Measurements from ENCODE around the gene SLC22A2.
"Not testable (repeated sequence)": the region's sequence is repeated elsewhere in the genome, so short reads cannot be mapped to it uniquely, and the experiment has no call there.

Gene SLC22A2

DNA sequence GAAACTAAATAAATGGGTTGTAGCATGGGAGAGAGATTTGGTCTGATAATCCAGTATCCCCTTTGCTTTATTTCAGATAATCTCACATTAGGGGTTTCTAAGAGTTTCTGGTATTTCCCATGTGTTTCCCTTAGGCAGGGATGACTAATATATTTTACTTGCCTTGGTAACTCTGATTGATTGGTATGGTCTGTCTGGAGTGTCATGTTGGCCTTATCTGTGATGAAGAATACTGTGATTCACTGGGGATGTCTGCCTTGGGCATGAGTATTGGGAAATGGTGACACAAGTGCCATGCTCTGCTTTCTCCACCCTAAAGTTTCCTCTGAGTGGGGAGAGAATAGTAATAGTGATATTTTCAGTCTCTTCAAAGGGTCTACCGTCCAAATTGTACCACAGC, 10.1 kb downstream of the SLC22A2 start:
- no peak for DNase-seq (ENCODE audit: low read depth in 2 of 2)

GRCh38 chr6:160247457-160247883, 11.2 kb downstream of the SLC22A2 start:
- DNase-seq (ENCODE audit: low read depth in 2 of 2), result no peak

DNA sequence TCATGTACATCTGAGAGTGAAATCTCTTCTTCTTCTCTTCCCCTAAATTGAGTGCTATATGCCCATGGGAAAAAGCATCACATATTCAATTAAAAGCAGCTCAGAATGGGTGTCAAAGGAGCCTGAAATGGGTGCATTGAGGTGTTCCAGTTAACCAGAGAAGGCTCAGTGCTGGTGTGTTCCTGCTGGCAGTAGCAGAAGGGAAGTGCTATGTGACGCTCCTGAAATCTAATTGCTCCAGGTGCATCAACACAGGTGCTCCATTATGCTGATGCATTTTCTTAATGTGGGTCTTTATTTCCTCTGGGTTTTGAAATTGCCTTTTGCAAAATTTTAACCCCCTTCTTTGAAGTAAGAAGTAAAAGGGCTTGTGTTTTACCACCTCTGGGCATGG, 17.9 kb downstream of the SLC22A2 start:
- no peak for DNase-seq (ENCODE audit: low read depth in 2 of 2)

DNA sequence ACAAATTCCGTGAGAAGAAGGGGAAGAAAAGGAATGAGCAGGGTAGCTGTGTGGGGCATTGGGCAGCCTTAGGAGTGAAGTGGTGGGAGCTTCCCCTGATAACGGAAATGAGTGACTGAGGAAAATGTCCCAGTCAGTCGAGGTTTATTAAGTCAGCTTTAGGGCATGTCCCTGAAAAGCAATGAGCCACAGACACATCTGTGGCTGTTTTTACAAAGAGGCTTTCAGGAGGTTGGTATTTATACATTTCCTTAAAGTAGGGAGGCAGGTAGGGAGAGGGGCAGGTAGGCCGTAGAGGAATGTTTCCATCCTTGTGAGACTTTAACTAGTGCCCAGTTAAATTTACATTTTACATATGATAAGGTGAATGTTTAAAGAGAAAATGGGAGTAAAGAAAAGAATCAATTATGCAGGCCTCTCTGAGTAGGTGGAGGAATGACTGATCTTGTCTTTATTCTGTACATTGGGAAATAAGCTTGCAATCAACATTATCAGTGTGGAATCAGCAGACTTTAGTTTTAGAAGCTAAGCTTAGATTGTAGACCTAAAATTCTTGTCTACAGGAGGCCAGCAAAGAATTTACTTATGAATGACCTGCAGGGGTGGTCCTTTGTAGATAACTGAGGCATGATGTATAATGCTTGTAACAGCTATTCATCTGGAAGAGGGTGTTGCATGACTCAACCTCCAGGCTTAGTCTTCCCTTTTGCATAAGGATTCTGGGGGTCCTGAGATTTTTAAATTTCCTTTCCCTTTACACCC, 18.5 kb downstream of the SLC22A2 start:
- no peak for DNase-seq (ENCODE audit: low read depth in 2 of 2)

GRCh38 chr6:160238761-160239751, 19.6 kb downstream of the SLC22A2 start:
- no peak for DNase-seq (ENCODE audit: low read depth in 2 of 2)

- no peak for DNase-seq (ENCODE audit: low read depth in 2 of 2)
These were observed 20.3 kb downstream of the SLC22A2 start for GRCh38 chr6:160238278-160238711.

DNA sequence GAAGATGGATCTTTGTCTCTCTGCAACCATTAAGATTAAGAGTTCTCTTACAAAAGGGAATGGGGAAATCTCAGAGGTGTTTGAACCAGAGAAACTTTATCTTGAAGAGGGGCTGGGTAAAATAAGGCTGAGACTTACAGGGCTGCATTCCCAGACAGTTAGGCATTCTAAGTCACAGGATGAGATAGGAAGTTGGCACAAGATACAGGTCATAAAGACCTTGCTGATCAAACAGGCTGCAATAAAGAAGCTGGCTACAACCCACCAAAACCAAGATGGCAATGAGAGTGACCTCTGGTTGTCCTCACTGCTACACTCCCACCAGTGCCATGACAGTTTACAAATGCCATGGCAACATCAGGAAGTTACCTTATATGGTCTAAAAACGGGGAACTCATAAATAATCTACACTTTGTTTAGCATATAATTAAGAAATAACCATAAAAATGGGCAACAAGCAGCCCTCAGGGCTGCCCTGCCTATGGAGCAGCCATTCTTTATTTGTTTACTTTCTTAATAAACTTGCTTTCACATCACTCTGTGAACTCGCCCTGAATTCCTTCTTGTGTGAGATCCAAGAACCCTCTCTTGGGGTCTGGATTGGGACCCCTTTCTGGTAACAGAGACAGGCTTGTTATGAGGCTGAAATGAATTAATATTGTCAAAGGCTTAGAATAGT, 20.9 kb downstream of the SLC22A2 start:
- DNase-seq (ENCODE audit: low read depth in 2 of 2), result not testable (repeated sequence)

GRCh38 chr6:160236235-160236872, 22.3 kb downstream of the SLC22A2 start:
- DNase-seq (ENCODE audit: low read depth in 2 of 2), result not testable (repeated sequence)

DNA sequence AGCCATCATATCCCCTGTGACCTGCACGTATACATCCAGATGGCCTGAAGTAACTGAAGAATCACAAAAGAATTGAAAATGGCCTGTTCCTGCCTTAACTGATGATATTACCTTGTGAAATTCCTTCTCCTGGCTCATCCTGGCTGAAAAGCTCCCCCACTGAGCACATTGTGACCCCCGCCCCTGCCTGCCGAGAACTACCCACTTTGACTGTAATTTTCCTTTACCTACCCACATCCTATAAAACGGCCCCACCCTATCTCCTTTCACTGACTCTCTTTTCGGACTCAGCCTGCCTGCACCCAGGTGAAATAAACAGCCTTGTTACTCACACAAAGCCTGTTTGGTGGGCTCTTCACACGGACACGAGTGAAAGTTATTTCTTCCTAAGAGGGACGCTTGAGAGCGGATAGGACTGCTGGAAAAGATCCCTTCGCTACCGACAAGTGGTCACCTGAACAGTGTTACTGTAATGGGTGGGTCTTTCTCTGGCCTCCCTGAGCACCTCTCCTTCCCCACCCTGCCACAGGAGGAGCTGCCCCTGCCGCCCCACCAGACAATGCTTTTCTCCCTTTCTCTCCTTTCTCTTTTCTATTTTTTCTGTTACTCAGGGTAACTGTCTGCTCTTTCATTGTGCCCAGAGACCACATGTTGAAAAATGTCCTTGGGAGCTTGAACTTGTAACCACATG, 24.5 kb downstream of the SLC22A2 start:
- not testable (repeated sequence) for DNase-seq (ENCODE audit: low read depth in 2 of 2)

GRCh38 chr6:160227769-160228161, 30.9 kb downstream of the SLC22A2 start:
- DNase-seq (ENCODE audit: low read depth in 2 of 2), result no peak

GRCh38 chr6:160227038-160227768, 31.4 kb downstream of the SLC22A2 start:
- DNase-seq (ENCODE audit: low read depth in 2 of 2), result no peak

- no peak for DNase-seq (ENCODE audit: low read depth in 2 of 2)
These were observed 32.5 kb downstream of the SLC22A2 start for GRCh38 chr6:160226118-160226591.

DNA sequence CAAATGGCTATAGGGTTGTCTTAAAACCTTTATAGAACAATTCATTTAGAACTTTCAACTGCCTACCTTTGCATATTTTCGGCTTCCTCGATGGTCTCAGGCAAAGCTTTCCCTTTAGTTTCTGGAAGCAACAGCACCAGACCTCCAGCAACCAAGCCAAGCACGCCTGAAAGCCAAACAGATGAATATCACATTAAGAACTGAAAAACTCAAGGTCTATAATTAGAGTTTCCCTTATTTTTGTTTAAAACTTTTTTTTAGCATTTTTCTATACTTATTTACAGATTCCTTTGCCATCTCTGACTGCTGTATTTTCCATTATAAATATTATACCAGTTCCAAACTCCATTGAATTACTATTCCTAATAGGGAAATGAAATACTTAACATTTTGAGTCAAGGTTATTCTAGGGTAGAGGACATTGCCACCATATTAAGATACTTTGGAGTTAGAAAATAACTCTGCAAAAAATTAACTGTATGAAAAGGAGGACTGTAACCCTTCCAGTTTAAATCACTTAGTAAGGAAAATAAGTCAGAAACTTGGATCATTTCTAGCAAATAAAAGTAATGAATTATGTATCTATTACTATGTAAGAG, 33.9 kb downstream of the SLC22A2 start:
- DNase-seq (ENCODE audit: low read depth in 2 of 2), result no peak

GRCh38 chr6:160222491-160222890, 36.1 kb downstream of the SLC22A2 start:
- DNase-seq (ENCODE audit: low read depth in 2 of 2), result no peak

DNA sequence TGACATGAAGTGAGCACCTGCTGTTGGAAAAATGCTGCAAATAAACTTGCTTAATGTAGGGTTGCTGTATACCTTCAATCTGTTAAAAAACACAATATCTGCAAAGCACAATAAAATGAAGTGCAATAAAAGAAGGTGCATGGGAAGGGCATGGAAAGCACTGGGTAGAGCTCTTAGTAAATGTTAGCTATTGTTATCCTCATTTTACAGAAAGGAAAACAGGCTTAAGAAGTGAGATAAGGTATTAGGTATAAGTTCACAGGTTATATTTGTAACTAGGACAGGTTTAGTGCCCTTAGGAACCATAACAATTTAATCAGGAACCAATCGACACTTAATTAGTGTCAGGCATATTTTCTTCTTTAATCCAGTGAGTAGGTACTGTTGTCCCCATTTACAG, 36.7 kb downstream of the SLC22A2 start:
- no peak for DNase-seq (ENCODE audit: low read depth in 2 of 2)

GRCh38 chr6:160221423-160221822, 37.2 kb downstream of the SLC22A2 start:
- DNase-seq (ENCODE audit: low read depth in 2 of 2), result no peak

GRCh38 chr6:160218810-160219209, 39.8 kb downstream of the SLC22A2 start:
- no peak for DNase-seq (ENCODE audit: low read depth in 2 of 2)

- no peak for DNase-seq (ENCODE audit: low read depth in 2 of 2)
These were observed 40.8 kb downstream of the SLC22A2 start for GRCh38 chr6:160217863-160218262.

- no peak for DNase-seq (ENCODE audit: low read depth in 2 of 2)
These were observed 41.5 kb downstream of the SLC22A2 start for GRCh38 chr6:160217073-160217472.

DNA sequence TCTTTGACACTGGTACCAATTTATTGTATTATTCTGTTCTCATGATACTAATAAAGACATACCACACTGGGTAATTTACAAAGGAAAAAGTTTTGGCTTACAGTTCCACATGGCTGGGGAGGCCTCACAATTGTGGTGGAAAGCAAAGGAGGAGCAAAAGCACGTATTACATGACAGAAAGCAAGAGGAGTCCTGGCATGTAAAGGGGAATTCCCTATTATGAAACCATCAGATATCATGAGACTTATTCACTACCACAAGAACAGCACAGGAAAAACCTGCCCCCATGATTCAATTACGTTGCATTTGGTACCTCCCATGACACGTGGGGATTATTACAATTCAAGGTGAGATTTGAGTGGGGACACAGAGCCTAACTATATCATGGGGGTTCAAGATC, 43.4 kb downstream of the SLC22A2 start:
- DNase-seq (ENCODE audit: low read depth in 2 of 2), result no peak
